ENCODE measurements around the gene FLVCR1.

The FLVCR1 gene

DNA sequence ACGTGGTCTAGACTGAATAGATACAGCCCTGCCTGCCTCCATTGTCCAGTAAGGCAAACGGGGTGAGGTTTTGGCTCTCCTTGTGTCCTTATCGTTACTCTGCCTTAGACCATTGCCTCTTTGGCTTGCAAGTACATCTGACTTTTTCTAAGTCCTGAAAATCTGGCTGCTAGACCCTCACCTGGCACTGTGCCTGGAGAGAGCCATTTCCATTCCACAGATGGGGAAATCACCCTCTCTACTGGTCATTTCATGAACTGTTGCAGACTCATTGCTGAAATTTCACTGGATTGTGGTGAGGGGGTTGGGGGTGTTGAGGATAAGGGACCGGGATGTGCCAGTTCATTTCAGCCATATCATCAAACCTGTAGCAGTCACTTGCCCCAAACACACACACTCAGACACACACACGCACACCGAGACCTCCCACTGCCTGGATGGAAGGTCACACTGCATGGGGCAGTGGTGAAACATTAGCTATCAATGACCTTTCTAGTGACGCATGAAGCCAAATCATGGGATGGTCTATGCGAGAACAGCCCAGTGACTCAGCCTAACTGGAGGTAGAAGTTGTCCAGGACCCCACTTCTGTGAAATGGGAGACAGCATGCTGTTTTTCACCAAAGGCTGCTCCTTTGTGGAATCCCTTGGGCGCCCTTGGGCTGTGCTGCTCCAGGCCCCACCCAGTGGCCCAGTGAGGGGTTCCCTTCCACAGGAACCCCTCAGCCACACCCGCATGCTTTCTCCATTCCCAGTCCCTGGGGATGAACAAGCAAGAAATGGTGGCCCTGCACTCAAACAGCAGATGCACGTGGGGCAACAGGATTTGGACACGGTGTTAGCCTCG, 57.4 kb downstream of the FLVCR1 start:
- DNase-seq (ENCODE audit: low read depth) = no peak

DNA sequence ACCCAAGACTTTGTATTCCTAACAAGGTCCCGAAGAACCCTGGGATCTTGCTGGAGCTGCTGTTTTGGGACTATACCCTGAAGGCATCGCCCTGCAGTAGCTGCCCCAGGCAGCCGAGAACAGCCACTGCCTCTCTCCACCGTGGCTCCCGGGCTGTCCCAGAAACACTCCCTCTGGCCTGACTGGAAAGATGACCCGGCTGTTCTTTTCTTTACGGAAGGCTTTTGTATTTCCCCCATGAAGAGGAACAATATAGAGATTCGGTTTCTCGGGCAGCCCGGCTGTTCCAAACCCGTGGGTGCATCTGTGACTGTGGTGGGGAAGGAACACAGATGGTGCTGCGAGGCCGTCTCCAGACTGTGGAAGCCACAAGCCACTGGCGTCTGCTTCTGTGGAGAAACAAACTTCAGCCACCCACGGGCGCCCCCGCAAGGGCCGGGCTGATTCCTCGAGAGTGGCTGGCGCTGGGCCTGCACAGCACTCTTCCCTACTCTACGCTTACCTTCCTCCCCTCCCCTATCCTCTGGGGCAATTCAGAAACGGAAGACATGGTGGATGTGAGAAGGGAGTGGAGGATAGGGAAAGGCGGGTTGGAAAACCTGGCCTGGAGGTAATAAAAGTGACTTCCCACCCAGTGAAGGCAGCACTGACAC, 58.5 kb downstream of the FLVCR1 start:
- DNase-seq (ENCODE audit: low read depth) = no peak

DNA sequence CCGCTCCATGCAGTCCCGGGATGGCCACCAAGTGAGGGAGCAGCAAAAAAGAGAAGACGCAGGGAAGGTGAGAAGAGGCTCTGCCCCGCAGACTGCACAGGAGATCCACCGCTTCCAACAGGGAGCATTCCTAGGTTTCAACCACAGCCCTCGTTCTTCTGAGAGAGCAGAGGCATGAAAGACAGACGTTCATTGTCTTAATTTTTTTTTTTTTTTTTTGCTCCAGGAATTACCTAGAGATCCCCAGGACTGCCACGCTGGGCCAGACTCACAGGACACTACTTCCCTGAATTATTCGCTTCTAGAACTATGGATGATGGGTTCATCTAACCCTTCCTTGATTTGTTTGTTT, 59.0 kb downstream of the FLVCR1 start:
- DNase-seq (ENCODE audit: low read depth) = no peak

DNA sequence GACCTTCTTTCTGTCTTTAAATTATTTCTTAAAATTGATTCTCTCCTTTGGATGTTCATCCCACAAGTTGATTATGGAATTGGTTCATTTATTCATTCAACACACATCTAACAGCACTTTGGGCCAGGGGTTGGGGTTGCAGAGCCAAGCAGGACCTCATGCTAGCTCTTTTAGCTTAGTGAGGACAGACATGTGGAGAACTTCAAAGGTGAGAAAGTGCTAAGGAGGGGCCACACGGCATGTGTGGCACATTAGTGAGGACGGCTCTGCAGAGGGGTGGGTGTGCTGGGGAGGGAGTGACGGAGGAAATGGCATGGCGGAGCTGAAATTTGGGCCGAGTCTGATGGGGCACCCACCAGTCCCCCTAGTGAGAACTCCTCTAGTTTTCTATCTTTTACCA, 59.8 kb downstream of the FLVCR1 start:
- DNase-seq (ENCODE audit: low read depth) = no peak

DNA sequence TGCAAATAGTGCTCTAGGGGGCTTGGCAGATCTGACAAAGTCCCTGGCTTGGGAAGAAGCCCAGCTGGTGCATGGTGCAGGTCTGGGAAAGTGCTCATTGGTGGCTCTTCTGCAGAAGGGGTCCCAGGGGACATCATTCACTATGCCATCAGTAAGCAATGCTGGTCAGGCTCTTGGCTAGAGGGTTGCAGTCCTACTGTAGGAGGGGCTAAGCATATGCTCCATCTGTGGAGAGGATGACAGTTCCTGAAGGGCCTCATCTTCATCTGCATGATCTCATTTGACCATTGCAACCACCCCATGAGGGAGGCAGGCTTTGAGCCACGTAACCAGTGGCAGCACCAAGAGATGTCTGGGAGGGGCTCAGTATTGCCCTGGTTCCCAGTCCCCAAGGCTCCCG, 60.7 kb downstream of the FLVCR1 start:
- no peak for DNase-seq (ENCODE audit: low read depth)

DNA sequence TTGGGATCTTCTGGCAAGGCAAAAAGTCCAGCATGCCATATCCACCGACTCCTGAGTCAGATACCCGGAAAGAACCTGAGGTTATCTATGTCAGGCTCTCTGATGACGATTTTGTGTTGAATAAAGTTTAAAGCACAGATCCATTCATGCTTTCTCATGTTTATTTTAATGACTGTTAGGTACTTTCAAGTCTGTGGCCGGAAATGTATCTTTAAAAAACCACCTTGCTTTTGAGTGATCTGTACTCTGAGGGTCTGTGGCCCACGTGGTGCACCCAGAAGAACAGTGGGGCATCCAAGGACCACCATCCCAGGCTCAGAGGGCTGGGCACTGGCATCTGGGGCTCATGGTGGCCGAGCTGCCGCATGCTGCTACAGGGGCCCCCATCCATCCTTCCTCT, 62.2 kb downstream of the FLVCR1 start:
- DNase-seq (ENCODE audit: low read depth) = no peak

DNA sequence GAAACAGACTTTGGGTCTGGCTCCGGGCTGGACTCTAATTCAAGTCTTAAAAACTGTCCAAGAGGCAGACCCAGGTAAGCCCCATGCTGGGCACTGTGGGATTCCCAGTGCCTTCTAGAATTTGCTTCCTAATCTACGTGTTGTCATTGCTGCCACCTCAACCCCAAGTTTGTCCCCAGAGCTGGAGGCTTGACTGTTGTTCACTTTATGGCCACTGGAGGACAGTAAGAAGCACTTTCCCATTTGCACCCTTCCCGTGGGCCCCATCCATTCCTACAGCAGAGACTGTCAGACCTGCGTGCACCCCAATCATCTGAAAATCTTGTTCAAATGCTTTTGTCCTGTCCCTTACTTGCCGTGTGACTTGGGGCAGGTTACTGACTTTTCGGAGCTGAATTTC, 62.8 kb downstream of the FLVCR1 start:
- no peak for DNase-seq (ENCODE audit: low read depth)

DNA sequence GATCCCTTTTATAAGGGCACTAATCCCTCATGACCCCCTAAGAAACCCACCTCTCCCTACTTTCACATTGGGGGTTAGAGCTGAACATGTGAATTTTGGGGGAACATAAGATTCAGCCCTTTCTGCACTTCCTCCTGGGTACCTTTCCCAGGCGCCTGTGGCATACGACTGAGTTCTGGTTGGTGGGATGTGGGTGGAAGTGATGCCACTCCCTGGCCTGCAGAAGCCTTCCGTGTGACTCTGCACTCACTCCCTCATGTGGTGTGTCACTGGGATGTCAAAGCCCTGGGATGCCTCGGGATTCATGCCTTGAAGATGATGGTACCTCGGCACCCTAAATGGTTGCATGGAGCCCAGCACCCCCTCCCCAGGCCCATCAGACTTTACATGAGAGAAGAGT, 63.9 kb downstream of the FLVCR1 start:
- no peak for DNase-seq (ENCODE audit: low read depth)

DNA sequence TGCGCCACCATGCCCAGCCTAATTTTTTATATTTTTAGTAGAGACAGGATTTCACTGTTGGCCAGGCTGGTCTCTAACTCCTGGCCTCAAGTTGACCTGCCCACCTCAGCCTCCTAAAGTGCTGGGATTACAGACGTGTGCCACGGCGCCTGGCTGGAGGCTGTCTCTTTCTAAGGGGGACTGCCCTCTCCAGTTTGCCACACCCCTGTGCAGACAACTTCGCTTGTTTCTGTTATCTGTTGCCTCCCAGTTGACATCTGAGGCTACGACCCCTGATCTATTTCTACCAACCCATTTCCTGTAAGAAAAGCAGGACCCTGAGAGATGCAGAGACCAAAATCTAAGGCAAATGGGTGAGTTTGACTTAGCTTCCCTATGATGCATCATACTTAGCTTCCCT, 68.3 kb downstream of the FLVCR1 start:
- no peak for DNase-seq (ENCODE audit: low read depth)

DNA sequence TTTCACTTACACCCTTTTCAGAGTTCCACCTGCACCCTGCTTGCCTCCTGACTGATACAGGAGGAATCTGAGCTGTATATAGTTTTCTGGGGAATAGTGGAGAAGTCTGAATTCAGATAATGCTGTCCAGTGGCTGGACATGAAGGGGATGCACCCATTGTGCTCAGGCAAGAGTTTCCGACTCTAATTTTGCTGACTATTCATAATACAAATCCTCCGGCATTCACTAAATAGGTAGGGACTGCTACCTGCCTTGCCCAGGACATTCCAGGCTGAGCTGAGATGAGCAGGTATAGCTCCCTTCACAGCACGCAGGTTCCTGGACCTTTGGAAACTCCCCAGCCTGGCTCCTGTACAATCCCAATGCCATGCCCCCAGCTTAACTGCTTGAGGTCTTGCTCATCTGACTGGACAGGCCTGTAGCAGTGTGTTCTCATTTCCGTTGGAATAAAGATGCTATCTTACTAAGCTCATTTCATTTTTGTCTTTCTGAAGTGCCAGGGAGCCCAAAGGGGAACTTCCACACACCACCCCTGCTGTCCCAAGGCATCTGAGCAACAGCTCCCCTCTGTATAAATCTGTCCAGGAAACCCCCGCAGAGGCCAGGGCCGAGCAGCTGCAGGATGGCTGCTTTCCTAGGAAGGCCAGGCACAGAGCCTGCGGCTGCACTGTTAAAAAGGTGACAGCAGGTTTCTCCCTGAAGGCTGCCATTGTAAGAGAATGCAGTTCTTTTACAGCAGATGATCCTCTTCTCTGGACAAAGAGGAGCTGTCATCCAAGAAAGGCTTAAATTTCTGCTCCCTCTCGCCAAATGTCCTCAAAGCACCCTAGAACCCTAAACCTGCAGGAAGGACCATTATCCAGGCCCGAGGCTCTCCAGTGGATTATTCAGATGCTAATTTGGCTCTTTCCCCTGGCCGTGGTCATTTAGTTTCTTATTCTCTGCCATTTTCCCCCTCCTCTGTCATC, 70.5 kb downstream of the FLVCR1 start:
- DNase-seq (ENCODE audit: low read depth) = no peak

DNA sequence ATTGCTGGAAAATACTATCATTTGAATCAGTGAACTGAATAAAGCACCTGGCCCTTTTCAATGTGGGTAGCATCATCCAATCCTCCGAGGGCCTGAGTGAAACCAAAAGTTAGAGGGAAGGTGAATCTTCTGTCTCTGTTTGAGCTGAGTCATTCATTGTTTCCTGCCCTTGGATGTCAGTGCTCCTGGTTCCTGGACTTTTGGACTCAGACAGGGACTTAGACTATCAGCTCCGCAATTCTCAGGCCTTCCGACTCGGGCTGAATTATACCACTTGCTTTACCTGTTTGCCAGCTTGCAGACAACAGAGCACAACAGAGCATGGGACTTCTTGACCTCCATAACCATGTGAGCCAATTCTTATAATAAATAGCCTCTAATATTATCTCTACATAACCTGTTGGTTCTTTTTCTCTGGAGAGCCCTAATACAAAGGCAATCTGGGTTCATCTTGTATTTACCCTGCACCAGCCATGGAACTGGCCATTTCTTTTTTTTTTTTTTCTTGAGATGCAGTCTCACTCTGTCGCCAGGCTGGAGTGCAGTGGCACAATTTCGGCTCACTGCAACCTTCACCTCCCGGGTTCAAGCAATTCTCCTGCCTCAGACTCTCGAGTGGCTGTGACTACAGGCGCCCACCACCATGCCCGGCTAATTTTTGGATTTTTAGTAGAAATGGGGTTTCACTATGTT, 73.1 kb downstream of the FLVCR1 start:
- no peak for DNase-seq (ENCODE audit: low read depth)

DNA sequence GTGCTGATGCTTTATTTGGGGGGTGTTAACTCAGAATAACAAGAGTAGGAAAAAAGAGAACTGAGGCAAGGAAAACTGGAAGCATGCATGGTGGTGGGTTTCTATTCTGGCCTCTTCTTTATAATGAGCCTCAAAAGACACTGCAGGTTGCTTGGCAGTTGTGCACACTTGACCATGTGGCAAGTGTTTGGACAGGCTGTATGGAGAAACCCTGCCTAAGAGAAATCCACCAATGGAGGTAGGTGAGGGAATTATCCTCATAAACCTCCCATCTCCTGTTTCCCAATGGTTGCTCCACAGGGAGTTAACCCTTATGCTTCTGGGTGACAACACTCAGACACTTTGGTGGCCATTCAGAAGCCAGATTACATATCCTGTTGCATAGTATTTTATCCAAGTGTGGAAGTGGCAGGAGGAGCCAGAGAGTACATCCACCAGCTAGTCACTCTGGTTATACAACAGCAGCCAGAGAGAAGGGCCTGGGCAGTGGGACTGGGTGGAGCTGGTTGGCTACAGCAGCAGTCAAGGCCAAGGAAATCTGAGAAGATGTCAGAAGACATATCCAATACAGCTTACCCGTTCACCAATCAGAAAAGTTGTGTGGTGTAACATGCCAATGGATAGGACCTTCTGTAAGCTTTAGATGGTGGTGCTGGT, 75.9 kb downstream of the FLVCR1 start:
- DNase-seq (ENCODE audit: low read depth) = no peak

DNA sequence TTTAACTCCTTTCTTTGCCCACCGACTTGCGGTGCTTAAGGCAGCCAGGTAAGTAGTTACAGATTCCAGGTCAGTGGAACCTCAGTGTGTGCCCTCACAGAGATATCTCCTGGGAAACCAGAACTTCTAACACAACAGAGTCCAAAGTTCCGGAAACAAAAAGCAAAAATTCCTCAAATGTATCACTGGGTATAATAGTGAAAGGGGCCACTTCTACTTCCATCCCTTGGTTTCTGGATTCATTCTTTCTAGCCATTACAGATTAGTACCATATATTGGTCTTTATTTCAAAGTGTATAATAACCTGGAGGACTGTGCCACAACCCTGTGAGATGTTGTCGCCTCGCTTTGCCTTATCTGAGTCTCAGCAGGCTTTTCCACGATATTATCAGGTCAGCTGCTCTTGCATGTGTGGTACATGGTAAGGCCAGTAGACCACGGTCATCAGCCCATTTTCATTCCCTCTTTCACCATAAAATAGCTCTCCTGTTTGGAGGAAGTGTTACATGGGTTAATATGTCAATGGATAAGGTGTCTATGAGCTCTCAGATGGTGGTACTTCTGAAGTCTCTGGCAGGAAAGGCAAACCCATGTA, 77.4 kb downstream of the FLVCR1 start:
- DNase-seq (ENCODE audit: low read depth) = no peak

DNA sequence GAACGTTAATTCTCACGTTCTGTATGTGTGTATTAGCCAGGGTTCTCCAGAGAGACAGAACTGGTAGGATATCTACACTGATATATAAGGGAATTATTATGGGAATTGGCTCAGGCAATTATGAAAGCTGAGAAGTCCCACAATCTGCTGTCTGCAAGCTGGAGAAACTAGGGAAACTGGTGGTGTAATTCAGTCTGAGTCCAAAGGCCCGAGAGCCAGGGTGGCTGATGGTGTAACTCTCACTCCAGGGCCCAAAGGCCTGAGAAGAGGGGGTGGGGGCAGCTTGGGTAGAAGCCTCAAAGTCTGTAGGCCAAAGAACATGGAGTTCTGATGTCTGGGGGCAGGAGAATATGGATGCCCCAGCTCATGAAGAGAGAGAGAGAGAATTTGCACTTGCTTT, 79.0 kb downstream of the FLVCR1 start:
- no peak for DNase-seq (ENCODE audit: low read depth)

DNA sequence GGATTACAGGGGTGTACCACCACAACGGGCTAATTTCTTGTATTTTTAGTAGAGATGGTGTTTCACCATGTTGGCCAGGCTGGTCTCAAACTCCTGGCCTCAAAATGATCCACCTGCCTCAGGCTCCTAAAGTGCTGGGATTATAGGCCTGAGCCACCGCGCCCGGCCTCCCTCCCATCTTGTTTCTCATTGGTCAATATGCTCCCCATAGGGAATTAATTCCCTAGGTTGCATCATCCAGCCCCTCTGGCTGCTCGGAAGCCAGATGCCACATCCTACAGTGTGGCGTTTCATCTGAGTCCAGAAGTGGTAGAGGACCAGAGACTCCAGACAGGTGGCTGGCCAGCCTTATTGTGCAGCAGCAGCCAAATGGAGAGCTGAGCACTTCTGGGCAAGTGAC, 80.8 kb downstream of the FLVCR1 start:
- no peak for DNase-seq (ENCODE audit: low read depth)

DNA sequence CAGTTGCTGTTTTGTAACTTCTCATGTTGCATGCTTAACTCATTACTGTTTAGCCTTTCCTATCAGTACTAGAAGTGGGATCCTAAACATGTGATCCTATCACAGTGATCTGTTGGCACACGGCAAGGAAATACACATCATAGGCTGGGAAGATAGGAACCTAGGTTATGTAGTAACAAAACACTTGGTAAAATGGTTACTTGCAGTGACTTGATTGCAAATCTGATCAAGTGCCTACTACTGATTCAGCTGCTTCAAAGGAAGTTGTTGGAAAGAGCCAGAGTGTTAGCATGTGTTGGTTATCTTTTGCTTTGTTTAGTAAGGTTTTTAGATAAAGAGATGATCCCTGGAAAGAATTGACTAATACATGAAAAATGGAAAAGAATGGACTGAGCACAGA, 83.4 kb downstream of the FLVCR1 start:
- DNase-seq (ENCODE audit: low read depth) = no peak

DNA sequence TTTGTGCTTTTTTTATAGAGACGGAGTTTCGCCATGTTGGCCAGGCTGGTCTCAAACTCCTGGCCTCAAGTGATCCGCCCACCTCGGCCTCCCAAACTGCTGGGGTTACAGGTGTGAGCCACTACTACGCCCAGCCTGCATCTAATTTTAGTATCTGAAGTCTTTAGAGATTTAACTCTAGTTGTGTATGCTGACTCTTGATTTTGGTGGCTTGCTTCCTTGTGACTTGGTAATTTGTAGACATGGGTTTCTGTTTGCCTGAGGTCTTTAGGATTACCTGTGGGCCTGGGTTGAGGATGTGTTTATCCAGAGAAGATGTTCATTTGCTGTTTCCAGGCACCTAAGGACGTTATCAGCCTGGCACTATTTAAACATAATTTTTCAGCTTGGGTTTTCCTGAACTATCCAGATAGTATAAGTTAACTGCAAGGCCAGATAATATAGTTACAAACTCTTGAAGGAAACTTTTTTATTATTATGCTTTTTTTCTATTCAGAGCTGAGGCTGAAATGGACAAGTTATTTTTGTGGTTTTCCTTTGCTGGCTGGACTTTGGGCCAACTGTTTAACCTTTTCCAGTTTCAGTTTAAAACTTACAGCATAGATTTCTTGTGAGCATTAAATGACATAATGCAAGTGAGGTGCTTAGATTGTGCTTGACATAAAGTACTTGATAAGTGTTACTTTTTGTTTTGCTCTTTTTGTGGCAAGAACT, 84.8 kb downstream of the FLVCR1 start:
- DNase-seq (ENCODE audit: low read depth) = no peak

DNA sequence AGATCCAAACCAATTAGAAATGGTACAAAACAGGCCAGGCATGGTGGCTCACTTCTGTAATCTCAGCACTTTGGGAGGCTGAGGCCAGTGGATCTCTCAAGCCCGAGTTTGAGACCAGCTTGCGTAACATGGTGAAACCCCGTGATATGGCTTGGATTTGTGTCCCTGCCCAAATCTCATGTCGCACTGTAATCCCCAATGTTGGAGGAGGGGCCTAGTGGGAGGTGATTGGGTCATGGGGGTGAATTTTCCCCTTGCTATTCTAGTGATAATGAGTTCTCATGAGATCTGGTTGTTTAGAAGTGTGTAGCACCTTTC, 85.3 kb downstream of the FLVCR1 start:
- no peak for DNase-seq (ENCODE audit: low read depth)

DNA sequence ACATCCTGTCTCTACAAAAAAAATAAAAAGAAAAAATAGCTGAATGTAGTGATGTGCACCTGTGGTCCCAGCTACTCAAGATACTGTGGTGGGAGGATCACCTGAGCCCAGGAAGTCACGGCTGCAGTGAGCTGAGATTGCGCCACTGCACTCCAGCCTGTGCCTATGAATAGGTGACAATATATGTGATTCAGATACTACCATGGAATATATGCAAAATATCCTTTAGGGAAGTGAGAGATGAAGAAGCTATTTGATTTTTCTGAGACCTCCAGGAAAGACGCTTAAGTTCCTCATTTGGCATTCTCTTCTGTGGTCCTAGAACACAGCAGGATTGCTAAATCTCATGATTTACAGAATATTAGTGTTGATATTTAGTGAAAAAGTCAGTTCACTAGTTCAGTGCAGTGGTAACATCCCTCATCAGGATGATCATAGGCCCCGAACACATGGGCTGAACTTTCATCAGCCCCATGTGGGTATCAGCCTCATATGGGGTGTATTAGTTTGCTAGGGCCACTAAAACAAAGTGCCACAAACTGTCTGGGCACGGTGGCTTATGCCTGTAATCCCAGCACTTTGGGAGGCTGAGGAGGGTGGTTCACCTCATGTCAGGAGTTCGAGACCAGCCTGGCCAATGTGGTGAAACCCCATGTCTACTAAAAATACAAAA, 86.3 kb downstream of the FLVCR1 start:
- DNase-seq (ENCODE audit: low read depth) = no peak

DNA sequence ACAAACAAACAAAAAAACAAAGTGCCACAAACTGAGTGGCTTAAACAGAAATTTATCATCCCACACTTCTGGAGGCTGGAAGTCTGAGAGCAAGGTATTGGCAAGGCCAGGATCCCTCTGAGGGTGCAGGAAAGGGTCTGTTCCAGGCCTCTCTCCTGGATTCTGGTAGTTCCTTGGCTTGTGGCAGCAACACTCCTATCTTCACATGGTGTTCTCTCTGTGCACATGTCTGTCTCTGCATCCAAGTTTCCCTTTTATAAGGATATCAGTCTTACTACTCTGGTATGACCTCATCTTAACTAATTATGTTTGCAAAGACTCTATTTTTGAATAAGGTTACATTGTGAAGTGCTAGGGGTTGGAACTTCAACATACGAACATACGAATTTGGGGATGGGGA, 87.0 kb downstream of the FLVCR1 start:
- no peak for DNase-seq (ENCODE audit: low read depth)

All from activated T-cell treated with anti-CD3 and anti-CD28 coated beads for 1 hour (primary cell).